AG09309 (cell line): ENCODE measurements around the gene CENPP.

Source experiments
- DNase-seq: peaks from one replicate; pipeline ENCODE4 v3.0.0-alpha.2; 2010; ENCODE audit warnings: low read depth
- H3K4me3 ChIP-seq: 2 replicates; pipeline ENCODE4 v1.5.1; 2011; ENCODE audit warnings: mild to moderate bottlenecking, low read depth, low read length, moderate library complexity; ENCODE audit not compliant: control insufficient read depth
- TF ChIP-seq, protein P1 (sequence below): IDR thresholded peaks from 2 replicates; pipeline ENCODE4 v1.5.1; 2011; ENCODE audit warnings: mild to moderate bottlenecking, low read depth, low read length, inconsistent platforms; ENCODE audit not compliant: insufficient read depth, control insufficient read depth; ENCODE audit errors: missing control alignments

CENPP gene

GRCh38 chr9:92483627-92484545 lies 158.1 kb downstream of the CENPP start:
- TF ChIP-seq, protein P1, sequence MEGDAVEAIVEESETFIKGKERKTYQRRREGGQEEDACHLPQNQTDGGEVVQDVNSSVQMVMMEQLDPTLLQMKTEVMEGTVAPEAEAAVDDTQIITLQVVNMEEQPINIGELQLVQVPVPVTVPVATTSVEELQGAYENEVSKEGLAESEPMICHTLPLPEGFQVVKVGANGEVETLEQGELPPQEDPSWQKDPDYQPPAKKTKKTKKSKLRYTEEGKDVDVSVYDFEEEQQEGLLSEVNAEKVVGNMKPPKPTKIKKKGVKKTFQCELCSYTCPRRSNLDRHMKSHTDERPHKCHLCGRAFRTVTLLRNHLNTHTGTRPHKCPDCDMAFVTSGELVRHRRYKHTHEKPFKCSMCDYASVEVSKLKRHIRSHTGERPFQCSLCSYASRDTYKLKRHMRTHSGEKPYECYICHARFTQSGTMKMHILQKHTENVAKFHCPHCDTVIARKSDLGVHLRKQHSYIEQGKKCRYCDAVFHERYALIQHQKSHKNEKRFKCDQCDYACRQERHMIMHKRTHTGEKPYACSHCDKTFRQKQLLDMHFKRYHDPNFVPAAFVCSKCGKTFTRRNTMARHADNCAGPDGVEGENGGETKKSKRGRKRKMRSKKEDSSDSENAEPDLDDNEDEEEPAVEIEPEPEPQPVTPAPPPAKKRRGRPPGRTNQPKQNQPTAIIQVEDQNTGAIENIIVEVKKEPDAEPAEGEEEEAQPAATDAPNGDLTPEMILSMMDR, result no peak
- DNase-seq, result no peak

GRCh38 chr9:92484563-92484962 lies 158.8 kb downstream of the CENPP start:
- TF ChIP-seq, protein P1, result no peak
- DNase-seq, result no peak
- H3K4me3 ChIP-seq, result no peak overlapping the region

More at GRCh38 chr9:92483627-92484545, 158.1 kb downstream of the CENPP start:
- no peak overlapping the region for H3K4me3 ChIP-seq

DNA sequence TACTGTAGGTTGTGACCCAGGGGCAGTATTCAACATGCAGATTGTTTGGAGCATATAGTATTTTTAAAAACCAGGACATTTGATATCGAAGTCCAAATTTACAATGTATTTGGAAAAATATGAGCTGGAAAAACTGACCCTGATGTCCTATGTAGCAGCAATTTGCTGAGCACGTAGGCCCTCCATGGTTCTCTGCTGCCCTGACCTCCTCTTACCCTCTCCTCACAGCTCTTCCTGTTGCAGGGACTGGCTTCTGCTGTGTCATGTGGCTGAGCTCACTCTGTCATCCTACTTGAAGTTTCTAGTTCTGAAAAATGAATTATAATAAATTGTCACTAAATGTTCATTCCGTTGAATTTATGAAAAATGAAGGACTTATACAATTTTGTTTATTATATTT lies 160.6 kb downstream of the CENPP start:
- no peak for DNase-seq
- TF ChIP-seq, protein P1, result no peak
- no peak overlapping the region for H3K4me3 ChIP-seq

- no peak for DNase-seq
- no peak overlapping the region for H3K4me3 ChIP-seq
- TF ChIP-seq, protein P1, result no peak
Observed at GRCh38 chr9:92488681-92489550, 163.2 kb downstream of the CENPP start.

- DNase-seq, result no peak
Observed at GRCh38 chr9:92492781-92493401, 167.1 kb downstream of the CENPP start.

More at GRCh38 chr9:92492781-92493401, 167.1 kb downstream of the CENPP start:
- H3K4me3 ChIP-seq, result no peak overlapping the region
- TF ChIP-seq, protein P1, result no peak
